ENCODE results near the gene CSF3R. TPM values are rescaled to one million over a fixed set of nuclear protein-coding genes. Genes with fewer than 3 reads are reported as not detected.

Gene CSF3R
- total and polyA plus RNA-seq, 9 of the 15 experiments (the other 6 are each of a cell fraction or from before 2014, with no cell fraction given): 0.21 to 0.86 (median 0.40) TPM; not detected in 1

DNA sequence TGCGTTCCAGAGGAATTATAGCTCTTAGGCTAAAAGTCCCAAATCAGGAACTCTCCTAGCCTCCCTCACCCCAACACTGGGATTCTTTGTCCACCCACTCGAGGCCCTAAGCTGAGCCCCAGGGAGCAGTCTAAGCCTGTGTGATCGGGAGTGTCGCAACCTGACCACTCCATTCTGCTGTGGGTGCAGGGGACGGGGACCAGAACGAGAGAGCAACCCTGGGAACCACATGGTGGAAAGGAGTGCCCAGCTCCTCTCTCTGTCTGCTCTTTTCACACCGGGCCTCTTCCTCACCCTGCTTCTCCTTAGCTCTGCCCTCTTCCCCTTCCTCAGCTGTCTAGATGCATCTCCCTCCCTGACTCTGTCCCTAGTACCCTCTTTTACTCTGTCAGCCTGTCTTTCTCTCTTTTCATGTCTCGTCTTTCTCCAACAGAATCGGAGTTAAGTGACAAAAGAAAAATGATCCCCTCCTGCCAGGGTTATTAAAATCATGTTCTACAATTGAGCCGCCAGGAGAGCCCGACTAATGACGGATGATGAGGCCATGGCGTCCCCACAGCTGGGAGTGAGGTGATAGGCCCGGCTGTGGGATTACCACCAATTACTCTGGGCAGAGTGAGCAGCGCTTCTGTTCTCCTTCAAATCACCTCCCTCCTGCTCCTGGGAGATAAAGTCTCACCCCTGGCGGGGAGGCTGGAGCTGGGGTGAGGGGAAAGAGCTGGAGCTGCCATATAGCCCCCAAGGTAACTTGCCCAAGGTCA, 34.5 kb upstream of the CSF3R start (continued):
- TF ChIP-seq, protein P1, sequence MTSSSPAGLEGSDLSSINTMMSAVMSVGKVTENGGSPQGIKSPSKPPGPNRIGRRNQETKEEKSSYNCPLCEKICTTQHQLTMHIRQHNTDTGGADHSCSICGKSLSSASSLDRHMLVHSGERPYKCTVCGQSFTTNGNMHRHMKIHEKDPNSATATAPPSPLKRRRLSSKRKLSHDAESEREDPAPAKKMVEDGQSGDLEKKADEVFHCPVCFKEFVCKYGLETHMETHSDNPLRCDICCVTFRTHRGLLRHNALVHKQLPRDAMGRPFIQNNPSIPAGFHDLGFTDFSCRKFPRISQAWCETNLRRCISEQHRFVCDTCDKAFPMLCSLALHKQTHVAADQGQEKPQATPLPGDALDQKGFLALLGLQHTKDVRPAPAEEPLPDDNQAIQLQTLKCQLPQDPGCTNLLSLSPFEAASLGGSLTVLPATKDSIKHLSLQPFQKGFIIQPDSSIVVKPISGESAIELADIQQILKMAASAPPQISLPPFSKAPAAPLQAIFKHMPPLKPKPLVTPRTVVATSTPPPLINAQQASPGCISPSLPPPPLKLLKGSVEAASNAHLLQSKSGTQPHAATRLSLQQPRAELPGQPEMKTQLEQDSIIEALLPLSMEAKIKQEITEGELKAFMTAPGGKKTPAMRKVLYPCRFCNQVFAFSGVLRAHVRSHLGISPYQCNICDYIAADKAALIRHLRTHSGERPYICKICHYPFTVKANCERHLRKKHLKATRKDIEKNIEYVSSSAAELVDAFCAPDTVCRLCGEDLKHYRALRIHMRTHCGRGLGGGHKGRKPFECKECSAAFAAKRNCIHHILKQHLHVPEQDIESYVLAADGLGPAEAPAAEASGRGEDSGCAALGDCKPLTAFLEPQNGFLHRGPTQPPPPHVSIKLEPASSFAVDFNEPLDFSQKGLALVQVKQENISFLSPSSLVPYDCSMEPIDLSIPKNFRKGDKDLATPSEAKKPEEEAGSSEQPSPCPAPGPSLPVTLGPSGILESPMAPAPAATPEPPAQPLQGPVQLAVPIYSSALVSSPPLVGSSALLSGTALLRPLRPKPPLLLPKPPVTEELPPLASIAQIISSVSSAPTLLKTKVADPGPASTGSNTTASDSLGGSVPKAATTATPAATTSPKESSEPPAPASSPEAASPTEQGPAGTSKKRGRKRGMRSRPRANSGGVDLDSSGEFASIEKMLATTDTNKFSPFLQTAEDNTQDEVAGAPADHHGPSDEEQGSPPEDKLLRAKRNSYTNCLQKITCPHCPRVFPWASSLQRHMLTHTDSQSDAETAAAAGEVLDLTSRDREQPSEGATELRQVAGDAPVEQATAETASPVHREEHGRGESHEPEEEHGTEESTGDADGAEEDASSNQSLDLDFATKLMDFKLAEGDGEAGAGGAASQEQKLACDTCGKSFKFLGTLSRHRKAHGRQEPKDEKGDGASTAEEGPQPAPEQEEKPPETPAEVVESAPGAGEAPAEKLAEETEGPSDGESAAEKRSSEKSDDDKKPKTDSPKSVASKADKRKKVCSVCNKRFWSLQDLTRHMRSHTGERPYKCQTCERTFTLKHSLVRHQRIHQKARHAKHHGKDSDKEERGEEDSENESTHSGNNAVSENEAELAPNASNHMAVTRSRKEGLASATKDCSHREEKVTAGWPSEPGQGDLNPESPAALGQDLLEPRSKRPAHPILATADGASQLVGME (CRISPR knock-in tag; IDR thresholded peaks at IDR 0.05): no peak
- no peak for TF ChIP-seq SPI1 (IDR thresholded peaks at IDR 0.05; ENCODE audit: borderline replicate concordance, low read depth, low read length)
- no peak for TF ChIP-seq NCOA4 (IDR thresholded peaks at IDR 0.05; ENCODE audit: partially characterized antibody)
- peak; percentile 76 for TF ChIP-seq CXXC5 (CRISPR knock-in tag; IDR thresholded peaks at IDR 0.05)
- TF ChIP-seq, protein P2, sequence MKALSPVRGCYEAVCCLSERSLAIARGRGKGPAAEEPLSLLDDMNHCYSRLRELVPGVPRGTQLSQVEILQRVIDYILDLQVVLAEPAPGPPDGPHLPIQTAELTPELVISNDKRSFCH (CRISPR knock-in tag; IDR thresholded peaks at IDR 0.05): no peak
- TF ChIP-seq, protein P2 (tag; IDR thresholded peaks at IDR 0.05): no peak
- TF ChIP-seq, protein P3, sequence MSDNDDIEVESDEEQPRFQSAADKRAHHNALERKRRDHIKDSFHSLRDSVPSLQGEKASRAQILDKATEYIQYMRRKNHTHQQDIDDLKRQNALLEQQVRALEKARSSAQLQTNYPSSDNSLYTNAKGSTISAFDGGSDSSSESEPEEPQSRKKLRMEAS (CRISPR knock-in tag; IDR thresholded peaks at IDR 0.05): no peak
- TF ChIP-seq ZNF124 (CRISPR knock-in tag; IDR thresholded peaks at IDR 0.05): no peak
- no peak for TF ChIP-seq ZNF232 (CRISPR knock-in tag; IDR thresholded peaks at IDR 0.05)
- TF ChIP-seq E2F3 (CRISPR knock-in tag; IDR thresholded peaks at IDR 0.05): no peak
- TF ChIP-seq COPS2 (conservative IDR thresholded peaks at IDR 0.05): no peak
- TF ChIP-seq, protein P4, sequence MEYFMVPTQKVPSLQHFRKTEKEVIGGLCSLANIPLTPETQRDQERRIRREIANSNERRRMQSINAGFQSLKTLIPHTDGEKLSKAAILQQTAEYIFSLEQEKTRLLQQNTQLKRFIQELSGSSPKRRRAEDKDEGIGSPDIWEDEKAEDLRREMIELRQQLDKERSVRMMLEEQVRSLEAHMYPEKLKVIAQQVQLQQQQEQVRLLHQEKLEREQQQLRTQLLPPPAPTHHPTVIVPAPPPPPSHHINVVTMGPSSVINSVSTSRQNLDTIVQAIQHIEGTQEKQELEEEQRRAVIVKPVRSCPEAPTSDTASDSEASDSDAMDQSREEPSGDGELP (CRISPR knock-in tag; IDR thresholded peaks at IDR 0.05; ENCODE audit: borderline replicate concordance): peak; percentile 96
- no peak for TF ChIP-seq CBX3 (IDR thresholded peaks at IDR 0.05; ENCODE audit: borderline replicate concordance in 1 of 2, low read length in 2 of 2)
- TF ChIP-seq, protein P5, sequence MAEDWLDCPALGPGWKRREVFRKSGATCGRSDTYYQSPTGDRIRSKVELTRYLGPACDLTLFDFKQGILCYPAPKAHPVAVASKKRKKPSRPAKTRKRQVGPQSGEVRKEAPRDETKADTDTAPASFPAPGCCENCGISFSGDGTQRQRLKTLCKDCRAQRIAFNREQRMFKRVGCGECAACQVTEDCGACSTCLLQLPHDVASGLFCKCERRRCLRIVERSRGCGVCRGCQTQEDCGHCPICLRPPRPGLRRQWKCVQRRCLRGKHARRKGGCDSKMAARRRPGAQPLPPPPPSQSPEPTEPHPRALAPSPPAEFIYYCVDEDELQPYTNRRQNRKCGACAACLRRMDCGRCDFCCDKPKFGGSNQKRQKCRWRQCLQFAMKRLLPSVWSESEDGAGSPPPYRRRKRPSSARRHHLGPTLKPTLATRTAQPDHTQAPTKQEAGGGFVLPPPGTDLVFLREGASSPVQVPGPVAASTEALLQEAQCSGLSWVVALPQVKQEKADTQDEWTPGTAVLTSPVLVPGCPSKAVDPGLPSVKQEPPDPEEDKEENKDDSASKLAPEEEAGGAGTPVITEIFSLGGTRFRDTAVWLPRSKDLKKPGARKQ (CRISPR knock-in tag; IDR thresholded peaks at IDR 0.05): no peak
- TF ChIP-seq ELF1 (tag; IDR thresholded peaks at IDR 0.05): no peak
- TF ChIP-seq MIER1 (IDR thresholded peaks at IDR 0.05; ENCODE audit: low read depth): no peak
- no peak for TF ChIP-seq KDM2B (CRISPR knock-in tag; IDR thresholded peaks at IDR 0.05)
- TF ChIP-seq NR3C1 (CRISPR knock-in tag; IDR thresholded peaks at IDR 0.05): no peak
- TF ChIP-seq ETS2 (tag; IDR thresholded peaks at IDR 0.05; ENCODE audit: borderline replicate concordance, poor library complexity, severe bottlenecking): no peak

Measured in K562 (cell line).